K562 (cell line): ENCODE measurements around the gene PSMA1. TPM values are rescaled to one million over a fixed set of nuclear protein-coding genes. Genes with fewer than 3 reads are reported as not detected.
A peak's percentile ranks its signal among the peaks of the same experiment; 100 is the strongest.

Experiments
- ATAC-seq: fragments of 200-7000 bp; cut with Tn5 transposase; 3 replicates; pipeline ENCODE4 v1.9.1; 2020; ENCODE audit warnings: moderate library complexity
- BruUV-seq: library from RNA; stranded (reverse); fragments of 400-500 nt; replicated peaks from 2 replicates; lab custom pipeline; 2021; lab: Mats Ljungman, UMichigan
- CTCF ChIA-PET: fragments of 300-600 bp; formaldehyde crosslinking; extraction: SDS; loops from one replicate; lab custom pipeline; 2021; ENCODE audit warnings: low intra/inter-chr PET ratio; lab: Yijun Ruan, JAX
- POLR2A ChIA-PET: fragments of 300-600, 350-650 bp; sonication (Branson Sonifier 250); formaldehyde crosslinking; extraction: SDS; loops from one replicate; lab custom pipeline; 2021; ENCODE audit warnings: antibody characterized with exemption, inconsistent platforms; lab: Yijun Ruan, JAX
- DNase-seq, 4 experiments: peaks; one replicate each; pipeline versions ENCODE4 v3.0.0 to v3.0.0-alpha.2; 2011 to 2018; ENCODE audit warnings: low spot score in 3 of 4, mixed read lengths in 3 of 4; ENCODE audit errors: extremely low read depth in 1 of 4
- FAIRE-seq: peaks from 2 replicates; lab custom pipeline; 2011; peaks lifted over from hg19 to GRCh38; lab: Jason Lieb, UNC
- H2AFZ ChIP-seq: 2 replicates; pipeline ENCODE4 v1.6.0; 2011; ENCODE audit warnings: low read depth, low read length, control low read depth, inconsistent platforms
- H3K27ac ChIP-seq: fragments of 200-600 bp; 3 replicates; pipeline ENCODE4 v1.8.0; 2011; ENCODE audit warnings: low read depth, mild to moderate bottlenecking, control low read depth, inconsistent platforms, low read length, moderate library complexity, mixed read lengths; ENCODE audit errors: extremely low read depth
- H3K27me3 ChIP-seq, 2 experiments: fragments of 300-600 bp in 1 of 2; 2 replicates in 1 of 2; 3 replicates in 1 of 2; pipeline versions ENCODE4 v1.6.0 to v1.8.0; 2011; ENCODE audit warnings: inconsistent platforms in 2 of 2, low read length in 2 of 2, mild to moderate bottlenecking in 1 of 2, mixed read lengths in 1 of 2, moderate library complexity in 1 of 2; ENCODE audit not compliant: control insufficient read depth in 2 of 2, insufficient read depth in 2 of 2
- H3K36me3 ChIP-seq: fragments of 300-600 bp; 3 replicates; pipeline ENCODE4 v1.8.0; 2011; ENCODE audit warnings: mild to moderate bottlenecking, low read length, inconsistent platforms; ENCODE audit not compliant: control insufficient read depth, insufficient read depth
- H3K4me1 ChIP-seq, 2 experiments: fragments of 200-600 bp in 1 of 2; replicated peaks in 1 of 2; 2 replicates in 1 of 2; 3 replicates in 1 of 2; pipeline versions ENCODE4 v1.5.1 to v1.8.0; 2011; ENCODE audit warnings: inconsistent platforms in 2 of 2, low read length in 2 of 2, mild to moderate bottlenecking in 1 of 2, mixed read lengths in 1 of 2, moderate library complexity in 1 of 2; ENCODE audit not compliant: control insufficient read depth in 2 of 2, insufficient read depth in 2 of 2
- H3K4me2 ChIP-seq: 2 replicates; pipeline ENCODE4 v1.6.1; 2011; ENCODE audit warnings: low read length, control low read depth, inconsistent platforms, mixed read lengths; ENCODE audit not compliant: insufficient read depth
- H3K4me3 ChIP-seq: fragments of 200-600 bp; sonication (generic), shearing (Covaris generic); 2 replicates; pipeline ENCODE4 v1.5.1; 2016; ENCODE audit warnings: control low read depth, inconsistent platforms
- H3K79me2 ChIP-seq: fragments of 200-600 bp; 3 replicates; pipeline ENCODE4 v1.8.0; 2011; ENCODE audit warnings: low read length, inconsistent platforms; ENCODE audit not compliant: control insufficient read depth, insufficient read depth
- H3K9ac ChIP-seq, 2 experiments: 2 replicates each; pipeline versions ENCODE4 v1.6.0 to v1.6.1; 2011; ENCODE audit warnings: low read depth in 2 of 2, low read length in 2 of 2, control low read depth in 1 of 2, inconsistent platforms in 1 of 2, mild to moderate bottlenecking in 1 of 2, mixed read lengths in 1 of 2; ENCODE audit not compliant: insufficient read depth in 1 of 2
- H3K9me1 ChIP-seq: one replicate; pipeline ENCODE4 v1.6.0; 2011; ENCODE audit warnings: inconsistent platforms, mild to moderate bottlenecking, low read length, moderate library complexity; ENCODE audit not compliant: control insufficient read depth, insufficient read depth
- H3K9me3 ChIP-seq: replicated peaks from 2 replicates; pipeline ENCODE4 v1.5.1; 2011; ENCODE audit warnings: low read depth, low read length, inconsistent platforms; ENCODE audit not compliant: control insufficient read depth, insufficient read depth
- H4K20me1 ChIP-seq: replicated peaks from 2 replicates; pipeline ENCODE4 v1.6.1; 2011; ENCODE audit warnings: low read length, inconsistent platforms, mixed read lengths; ENCODE audit not compliant: control insufficient read depth, insufficient read depth
- NFIC ChIP-seq: fragments of 450-650 bp; IDR thresholded peaks from 2 replicates; pipeline ENCODE4 v1.6.1; 2017; ENCODE audit warnings: mild to moderate bottlenecking, inconsistent platforms
- NR2C2 ChIP-seq, 2 experiments: fragments of 200-800 bp in 1 of 2; sonication (Bioruptor generic) in 1 of 2; sonication (generic) in 1 of 2; formaldehyde crosslinking in 1 of 2; IDR thresholded peaks; 2 replicates each; pipeline versions ENCODE4 v1.6.1 to v1.8.0; 2016 to 2022; ENCODE audit warnings: mild to moderate bottlenecking in 1 of 2, missing compliant biosample characterization in 1 of 2, missing genetic modification characterization in 1 of 2, missing genetic modification reagents in 1 of 2
- NRF1 ChIP-seq, 2 experiments: fragments of 450-650 bp; IDR thresholded peaks in 1 of 2; conservative IDR thresholded peaks in 1 of 2; 2 replicates each; pipeline ENCODE4 v1.6.1; 2014; ENCODE audit warnings: mild to moderate bottlenecking in 2 of 2
- ZNF197 ChIP-seq: fragments of 200-800 bp; sonication (Bioruptor generic); IDR thresholded peaks from 2 replicates; pipeline ENCODE4 v1.6.1; 2016; ENCODE audit warnings: low read depth, missing genetic modification characterization, missing compliant biosample characterization
- ZNF699 ChIP-seq: fragments of 250-450 bp; sonication (Bioruptor Pico); IDR thresholded peaks from 2 replicates; pipeline ENCODE4 v1.8.0; 2021; ENCODE audit warnings: mild to moderate bottlenecking, moderate library complexity; ENCODE audit not compliant: insufficient replicate concordance
- WGBS: fragments of 100-300 bp; shearing (Covaris generic); methylation state at CpG from one replicate; pipeline ENCODE4 v1.1.6; 2016; ENCODE audit warnings: low coverage, mixed read lengths; ENCODE audit not compliant: insufficient coverage; ENCODE audit errors: missing lambda C conversion rate; 5-methylcytosine and 5-hydroxymethylcytosine counted together
- in situ Hi-C: fragments of 300-500 bp; cut with MboI; formaldehyde crosslinking; loops from 4 replicates; pipeline ENCODE4 v1.15.0; 2018; ENCODE audit warnings: inconsistent platforms, mixed read lengths
- intact Hi-C: fragments of 100-400 bp; cut with micrococcal nuclease; formaldehyde crosslinking; loops from 2 replicates; pipeline ENCODE4 v1.14.2; 2022
- polyA plus RNA-seq, 8 experiments: library from polyadenylated mRNA; depleted of rRNA in 4 of 8; stranded (reverse) in 5 of 8; unstranded in 3 of 8; fragments of >200 nt; fragmentation: Nextera tagmentation in 2 of 8; fragmentation: Illumina TruSeq in 1 of 8; extraction: Ambion mirVana in 2 of 8; extraction: Trizol in 1 of 8; gene quantifications; 2 replicates each; pipeline versions ENCODE4 v1.2.1 to v1.2.3, GENCODE V29; 2011 to 2014; ENCODE audit warnings: inconsistent platforms in 1 of 8, missing spikeins in 1 of 8
- total RNA-seq, 7 experiments: library from RNA; depleted of rRNA in 6 of 7; stranded (reverse); fragments of >200 nt in 6 of 7; fragmentation: Illumina TruSeq in 2 of 7; extraction: Trizol in 2 of 7; gene quantifications; 2 replicates each; pipeline versions ENCODE4 v1.2.1 to v1.2.3, GENCODE V29; 2011 to 2021; ENCODE audit warnings: low replicate concordance in 1 of 7
- TF ChIP-seq, protein P1 (sequence below): fragments of 450-650 bp; IDR thresholded peaks from 2 replicates; pipeline ENCODE4 v1.6.1; 2016; ENCODE audit warnings: low read depth, mild to moderate bottlenecking, moderate library complexity
- TF ChIP-seq, protein P2 (sequence below): fragments of 200-400 bp; formaldehyde crosslinking; IDR thresholded peaks from 2 replicates; pipeline ENCODE4 v1.6.1; 2017; ENCODE audit warnings: mild to moderate bottlenecking, low read depth, low read length, moderate library complexity

Gene PSMA1
- total and polyA plus RNA-seq, 9 of the 15 experiments (the other 6 are each of a cell fraction or from before 2014, with no cell fraction given), result 283 to 1,007 (median 424) TPM

DNA sequence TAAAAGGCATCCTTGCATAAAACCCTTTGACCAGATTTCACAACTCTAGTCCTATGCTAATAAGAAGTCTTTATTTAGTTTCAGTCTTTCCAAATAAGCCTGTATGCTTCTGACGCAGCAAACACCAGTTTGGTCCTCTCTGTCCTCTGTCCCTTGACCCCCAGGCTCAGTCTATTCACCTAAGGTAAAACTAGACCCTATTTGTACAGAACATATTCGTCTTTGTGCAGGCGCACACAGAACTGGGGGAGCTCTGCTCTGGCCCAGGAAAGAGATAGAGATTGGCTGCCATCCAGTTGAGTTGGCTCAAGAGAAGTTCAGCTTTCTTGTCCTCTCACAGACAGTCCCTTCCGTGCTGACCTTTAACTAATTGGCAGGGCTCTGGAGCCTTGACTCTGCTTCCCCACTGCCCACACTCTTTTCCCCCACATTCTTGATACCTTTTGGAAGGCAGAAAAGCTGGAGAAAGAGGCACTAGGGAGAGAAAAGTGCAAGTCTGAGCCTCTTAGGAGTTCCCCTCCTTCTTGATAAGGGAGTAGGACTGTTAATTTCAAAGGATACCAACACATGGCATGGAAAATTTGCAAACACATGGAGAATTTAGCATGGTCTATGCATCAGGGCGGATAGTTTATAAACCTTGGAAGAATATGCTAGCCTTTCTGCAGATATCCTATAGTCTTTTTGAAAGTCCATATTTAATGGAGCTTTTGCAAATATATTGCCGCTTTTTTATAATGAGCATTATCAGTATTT lies 21.2 kb upstream of the PSMA1 start:
- Histone ChIP-seq H3K4me3 (no peak overlapping the region), H3K36me3 (peaks cover 5% of the 10 kb centered on the region; the same call in 2 of the 3 replicates), H3K79me2 (peaks cover 2% of the 10 kb centered on the region; the same call in 1 of the 3 replicates), H3K27ac (peak overlapping the region; percentile 57; the same call in 2 of the 3 replicates), H3K9me3 (no peaks in the 10 kb centered on the region), H3K4me1 (peaks cover 0 to 13% of the 10 kb centered on the region in 2 experiments; a peak in 3 of 5 replicates), H2AFZ (peak overlapping the region; percentile 66), H3K27me3 (no peaks in the 10 kb centered on the region), H3K4me2 (peak overlapping the region; percentile 33)
- ATAC-seq, result peak; percentile 78
- POLR2A ChIA-PET, result interaction anchor here (0.6 to 0.9 kb wide), 3 partner anchors 20 to 103 kb away, joined by 3 to 4 read pairs (median 4); no protein-coding TSS in a partner anchor
- no peak for FAIRE-seq
- BruUV-seq, result no TSS peak
- in situ Hi-C loops, result no loop called here
- intact Hi-C loops, result no loop called here
- TF ChIP-seq ZNF197 (CRISPR knock-in tag), result no peak
- no peak for TF ChIP-seq NR2C2 (CRISPR knock-in tag; IDR thresholded peaks at IDR 0.05)
- TF ChIP-seq NR2C2 (tag; IDR thresholded peaks at IDR 0.05), result peak; percentile 26; the same call in 1 of the 2 replicates
- no peak for TF ChIP-seq ZNF699 (CRISPR knock-in tag)
- 0 out of 4 replicates have a peak, but pooled peaks of 1 of the 2 experiments have one; percentile 19 for TF ChIP-seq NRF1 (conservative IDR thresholded peaks at IDR 0.05 in 1 of 2, IDR thresholded peaks at IDR 0.05 in 1 of 2)
- peak; percentile 51 for TF ChIP-seq NFIC
- TF ChIP-seq, protein P1, sequence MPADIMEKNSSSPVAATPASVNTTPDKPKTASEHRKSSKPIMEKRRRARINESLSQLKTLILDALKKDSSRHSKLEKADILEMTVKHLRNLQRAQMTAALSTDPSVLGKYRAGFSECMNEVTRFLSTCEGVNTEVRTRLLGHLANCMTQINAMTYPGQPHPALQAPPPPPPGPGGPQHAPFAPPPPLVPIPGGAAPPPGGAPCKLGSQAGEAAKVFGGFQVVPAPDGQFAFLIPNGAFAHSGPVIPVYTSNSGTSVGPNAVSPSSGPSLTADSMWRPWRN, result no peak
- TF ChIP-seq, protein P2, sequence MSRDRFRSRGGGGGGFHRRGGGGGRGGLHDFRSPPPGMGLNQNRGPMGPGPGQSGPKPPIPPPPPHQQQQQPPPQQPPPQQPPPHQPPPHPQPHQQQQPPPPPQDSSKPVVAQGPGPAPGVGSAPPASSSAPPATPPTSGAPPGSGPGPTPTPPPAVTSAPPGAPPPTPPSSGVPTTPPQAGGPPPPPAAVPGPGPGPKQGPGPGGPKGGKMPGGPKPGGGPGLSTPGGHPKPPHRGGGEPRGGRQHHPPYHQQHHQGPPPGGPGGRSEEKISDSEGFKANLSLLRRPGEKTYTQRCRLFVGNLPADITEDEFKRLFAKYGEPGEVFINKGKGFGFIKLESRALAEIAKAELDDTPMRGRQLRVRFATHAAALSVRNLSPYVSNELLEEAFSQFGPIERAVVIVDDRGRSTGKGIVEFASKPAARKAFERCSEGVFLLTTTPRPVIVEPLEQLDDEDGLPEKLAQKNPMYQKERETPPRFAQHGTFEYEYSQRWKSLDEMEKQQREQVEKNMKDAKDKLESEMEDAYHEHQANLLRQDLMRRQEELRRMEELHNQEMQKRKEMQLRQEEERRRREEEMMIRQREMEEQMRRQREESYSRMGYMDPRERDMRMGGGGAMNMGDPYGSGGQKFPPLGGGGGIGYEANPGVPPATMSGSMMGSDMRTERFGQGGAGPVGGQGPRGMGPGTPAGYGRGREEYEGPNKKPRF, result no peak
- TF ChIP-seq, all 486 proteins: peak for 3
- peak in 2 of 4 experiments; percentile 19 to 42 for DNase-seq
- WGBS, result 34% methylated on average over 6 of the region's 6 CpGs
- Histone ChIP-seq H3K9ac (peak overlapping the region; percentile 28 to 72; a peak in 3 of 4 replicates), H4K20me1 (no peaks in the 10 kb centered on the region), H3K9me1 (no peaks in the 10 kb centered on the region)
- CTCF ChIA-PET, result no interaction called here
